GM19395 (cell line): ENCODE data around the gene LDHB.
"Not testable (repeated sequence)": the region's sequence is repeated elsewhere in the genome, so short reads cannot be mapped to it uniquely, and the experiment has no call there.

Experiments
- ATAC-seq: cut with Tn5 transposase; IDR thresholded peaks from one replicate; pipeline ENCODE4 v1.9.1; 2021; ENCODE audit warnings: mild to moderate bottlenecking, moderate library complexity; ENCODE audit not compliant: unreplicated experiment

Gene LDHB

GRCh38 chr12:21657326-21658077 is at the start of gene LDHB:
Gene LDHB (minus strand): TSS chr12:21657842. CDS start chr12:21654671, 3,171 bp downstream.
- peak; percentile 95 for ATAC-seq

- ATAC-seq = no peak
These were observed 47.2 kb upstream of the LDHB start for GRCh38 chr12:21704847-21705246.

- ATAC-seq = no peak
These were observed 42.2 kb upstream of the LDHB start for GRCh38 chr12:21699851-21700250.

- no peak for ATAC-seq
These were observed 40.4 kb upstream of the LDHB start for GRCh38 chr12:21697904-21698630.

GRCh38 chr12:21696625-21697024 is 39.0 kb upstream of the LDHB start:
- no peak for ATAC-seq

GRCh38 chr12:21695986-21696385 is 38.3 kb upstream of the LDHB start:
- ATAC-seq = no peak

- ATAC-seq = no peak
These were observed 37.0 kb upstream of the LDHB start for GRCh38 chr12:21694660-21695059.

- ATAC-seq = no peak
These were observed 33.9 kb upstream of the LDHB start for GRCh38 chr12:21691515-21691914.

GRCh38 chr12:21690704-21691368 is 33.2 kb upstream of the LDHB start:
- no peak for ATAC-seq

- ATAC-seq = no peak
These were observed 25.5 kb upstream of the LDHB start for GRCh38 chr12:21683115-21683514.

- no peak for ATAC-seq
These were observed 21.3 kb upstream of the LDHB start for GRCh38 chr12:21678959-21679358.

GRCh38 chr12:21677622-21678277 is 20.1 kb upstream of the LDHB start:
- ATAC-seq = no peak

- no peak for ATAC-seq
These were observed 19.6 kb upstream of the LDHB start for GRCh38 chr12:21677204-21677603.

GRCh38 chr12:21676776-21677175 is 19.1 kb upstream of the LDHB start:
- no peak for ATAC-seq

- ATAC-seq = no peak
These were observed 18.0 kb upstream of the LDHB start for GRCh38 chr12:21675641-21676040.

GRCh38 chr12:21675096-21675495 is 17.5 kb upstream of the LDHB start:
- no peak for ATAC-seq

GRCh38 chr12:21673830-21674552 is 16.3 kb upstream of the LDHB start:
- ATAC-seq = not testable (repeated sequence)

GRCh38 chr12:21672146-21672545 is 14.5 kb upstream of the LDHB start:
- no peak for ATAC-seq

- ATAC-seq = no peak
These were observed 9.1 kb upstream of the LDHB start for GRCh38 chr12:21666722-21667121.

- ATAC-seq = no peak
These were observed 8.2 kb upstream of the LDHB start for GRCh38 chr12:21665816-21666215.
